ENCODE results near the gene CFAP45.

The CFAP45 gene

GRCh38 chr1:159877695-159878444 is 22.1 kb downstream of the CFAP45 start:
- no peak for DNase-seq (ENCODE audit: low read depth in 2 of 2)

- DNase-seq (ENCODE audit: low read depth in 2 of 2) = no peak
Observed at GRCh38 chr1:159873530-159874143, 26.3 kb downstream of the CFAP45 start.

GRCh38 chr1:159872891-159873290 is 27.1 kb downstream of the CFAP45 start:
- DNase-seq (ENCODE audit: low read depth in 2 of 2) = no peak

GRCh38 chr1:159870704-159871103 is 29.3 kb downstream of the CFAP45 start:
- DNase-seq (ENCODE audit: low read depth in 2 of 2) = no peak

GRCh38 chr1:159869607-159870006 is 30.4 kb downstream of the CFAP45 start:
- no peak for DNase-seq (ENCODE audit: low read depth in 2 of 2)

GRCh38 chr1:159869173-159869572 is 30.8 kb downstream of the CFAP45 start:
- DNase-seq (ENCODE audit: low read depth in 2 of 2) = no peak

- DNase-seq (ENCODE audit: low read depth in 2 of 2) = no peak
Observed at GRCh38 chr1:159868766-159869165, 31.2 kb downstream of the CFAP45 start.

- no peak for DNase-seq (ENCODE audit: low read depth in 2 of 2)
Observed at GRCh38 chr1:159867664-159868026, 32.3 kb downstream of the CFAP45 start.

- DNase-seq (ENCODE audit: low read depth in 2 of 2) = no peak
Observed at GRCh38 chr1:159866905-159867663, 32.9 kb downstream of the CFAP45 start.

- no peak for DNase-seq (ENCODE audit: low read depth in 2 of 2)
Observed at GRCh38 chr1:159866066-159866465, 33.9 kb downstream of the CFAP45 start.

GRCh38 chr1:159864262-159864661 is 35.7 kb downstream of the CFAP45 start:
- no peak for DNase-seq (ENCODE audit: low read depth in 2 of 2)

- no peak for DNase-seq (ENCODE audit: low read depth in 2 of 2)
Observed at GRCh38 chr1:159862557-159862956, 37.4 kb downstream of the CFAP45 start, which contains the start of gene VSIG8. Gene VSIG8 (minus strand): TSS chr1:159862657. CDS start chr1:159862521, 136 bp downstream.

GRCh38 chr1:159862031-159862430 is 37.9 kb downstream of the CFAP45 start:
- DNase-seq (ENCODE audit: low read depth in 2 of 2) = no peak

GRCh38 chr1:159861218-159861617 is 38.7 kb downstream of the CFAP45 start:
- no peak for DNase-seq (ENCODE audit: low read depth in 2 of 2)

GRCh38 chr1:159860456-159860855 is 39.5 kb downstream of the CFAP45 start:
- no peak for DNase-seq (ENCODE audit: low read depth in 2 of 2)

GRCh38 chr1:159859767-159860322 is 40.1 kb downstream of the CFAP45 start:
- DNase-seq (ENCODE audit: low read depth in 2 of 2) = no peak

GRCh38 chr1:159857889-159858288 is 42.1 kb downstream of the CFAP45 start:
- DNase-seq (ENCODE audit: low read depth in 2 of 2) = no peak

GRCh38 chr1:159856576-159856975 is 43.4 kb downstream of the CFAP45 start:
- no peak for DNase-seq (ENCODE audit: low read depth in 2 of 2)

GRCh38 chr1:159855709-159856108 is 44.3 kb downstream of the CFAP45 start:
- DNase-seq (ENCODE audit: low read depth in 2 of 2) = no peak

GRCh38 chr1:159854693-159855192 is 45.2 kb downstream of the CFAP45 start:
- DNase-seq (ENCODE audit: low read depth in 2 of 2) = peak; percentile 44 to 54

GRCh38 chr1:159854116-159854692 is 45.8 kb downstream of the CFAP45 start:
- no peak for DNase-seq (ENCODE audit: low read depth in 2 of 2)
